Testis (tissue), 2 donors: ENCODE results near the gene NPAS2.

ENCODE experiments used
- CTCF ChIP-seq, 3 experiments: fragments of 450-650 bp in 2 of 3; fragments of 200-600 bp in 1 of 3; sonication (generic) in 1 of 3; IDR thresholded peaks; one replicate each; pipeline ENCODE4 v1.5.1; 2016 to 2019; ENCODE audit warnings: antibody characterized with exemption in 3 of 3, mild to moderate bottlenecking in 2 of 3, moderate library complexity in 1 of 3
- POLR2A ChIP-seq: fragments of 450-650 bp; IDR thresholded peaks from one replicate; pipeline ENCODE4 v1.6.1; 2017; ENCODE audit warnings: antibody characterized with exemption, mild to moderate bottlenecking, moderate library complexity

DNA sequence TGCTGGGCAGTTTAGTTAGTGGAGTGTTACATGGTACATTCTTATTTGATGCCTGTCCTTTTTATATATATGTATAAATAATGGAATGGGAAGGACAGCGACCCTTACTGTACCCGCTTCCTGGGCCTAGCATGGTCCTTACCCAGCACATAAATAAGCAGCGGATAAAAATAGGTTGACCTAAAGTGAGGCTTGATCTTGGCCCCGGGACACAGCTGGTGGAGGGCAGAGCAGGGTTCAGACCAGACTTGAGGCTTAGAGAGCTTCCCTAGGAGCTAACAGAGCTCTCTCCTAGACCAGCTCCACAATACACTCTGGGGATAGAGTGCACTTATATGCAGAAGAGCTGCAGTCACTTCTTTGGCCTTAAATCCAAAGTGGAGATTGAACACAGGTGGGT is 135.3 kb downstream of the NPAS2 start:
- TF ChIP-seq POLR2A, result no peak
- no peak for TF ChIP-seq CTCF (IDR thresholded peaks at IDR 0.05)
